Measurements from ENCODE around the gene TRMT10A. TPM values are rescaled to one million over a fixed set of nuclear protein-coding genes. Genes with fewer than 3 reads are reported as not detected.
"Not testable (repeated sequence)": the region's sequence is repeated elsewhere in the genome, so short reads cannot be mapped to it uniquely, and the experiment has no call there.

TRMT10A gene
- total RNA-seq, 6 donors from 2014 or later, result 1.00 to 22.8 (median 5.2) TPM

- no peak for TF ChIP-seq POLR2A (IDR thresholded peaks at IDR 0.05)
- ATAC-seq (ENCODE audit: low FRiP score in 2 of 2), result no peak
- Histone ChIP-seq H3K27ac (no peak overlapping the region), H3K9me3 (no peaks in the 10 kb centered on the region), H3K36me3 (no peaks in the 10 kb centered on the region), H3K4me3 (no peak overlapping the region), H3K4me1 (peaks cover 5 to 9% (median 7%) of the 10 kb centered on the region in 4 donors), H3K27me3 (no peaks in the 10 kb centered on the region)
- DNase-seq, result no peak
Observed at GRCh38 chr4:99564921-99565320, 1.1 kb upstream of the TRMT10A start.

GRCh38 chr4:99552872-99553271 is 11.0 kb downstream of the TRMT10A start:
- Histone ChIP-seq H3K9me3 (no peaks in the 10 kb centered on the region), H3K36me3 (peaks cover 0 to 27% (median 0%) of the 10 kb centered on the region in 4 donors), H3K4me1 (no peaks in the 10 kb centered on the region), H3K27me3 (no peaks in the 10 kb centered on the region), H3K27ac (no peak overlapping the region), H3K4me3 (no peak overlapping the region)
- WGBS, 2 donors, result 96 to 97% methylated on average over 2 of the region's 2 CpGs
- ATAC-seq (ENCODE audit: low FRiP score in 2 of 2) (no peak), DNase-seq (no peak)
- no peak for TF ChIP-seq POLR2A (IDR thresholded peaks at IDR 0.05)
- no peak for TF ChIP-seq CTCF (IDR thresholded peaks at IDR 0.05)
- TF ChIP-seq EP300 (IDR thresholded peaks at IDR 0.05), result no peak
- TF ChIP-seq POLR2AphosphoS5 (IDR thresholded peaks at IDR 0.05), result no peak

- H3K36me3 ChIP-seq, result no peaks in the 10 kb centered on the region
Observed at GRCh38 chr4:99540277-99540939, 23.4 kb downstream of the TRMT10A start.

GRCh38 chr4:99537674-99538073 is 26.2 kb downstream of the TRMT10A start:
- DNase-seq (no peak), ATAC-seq (ENCODE audit: low FRiP score in 2 of 2) (no peak)
- Histone ChIP-seq H3K36me3 (no peaks in the 10 kb centered on the region), H3K4me3 (no peak overlapping the region), H3K4me1 (no peaks in the 10 kb centered on the region), H3K9me3 (no peaks in the 10 kb centered on the region), H3K27ac (no peak overlapping the region), H3K27me3 (no peaks in the 10 kb centered on the region)
- no peak for TF ChIP-seq EP300 (IDR thresholded peaks at IDR 0.05)
- TF ChIP-seq POLR2A (IDR thresholded peaks at IDR 0.05), result no peak
- no peak for TF ChIP-seq POLR2AphosphoS5 (IDR thresholded peaks at IDR 0.05)
- no peak for TF ChIP-seq CTCF (IDR thresholded peaks at IDR 0.05)
- WGBS, 2 donors, result 74 to 75% methylated on average over 4 of the region's 4 CpGs

More at GRCh38 chr4:99540277-99540939, 23.4 kb downstream of the TRMT10A start:
- no peak overlapping the region for H3K4me3 ChIP-seq
- no peak for ATAC-seq (ENCODE audit: low FRiP score in 2 of 2)
- no peak for DNase-seq
- TF ChIP-seq EP300 (IDR thresholded peaks at IDR 0.05), result no peak
- no peak for TF ChIP-seq POLR2AphosphoS5 (IDR thresholded peaks at IDR 0.05)
- no peak for TF ChIP-seq CTCF (IDR thresholded peaks at IDR 0.05)
- no peak for TF ChIP-seq POLR2A (IDR thresholded peaks at IDR 0.05)
- no peaks in the 10 kb centered on the region for H3K9me3 ChIP-seq
- no peak overlapping the region for H3K27ac ChIP-seq
- H3K27me3 ChIP-seq, result no peaks in the 10 kb centered on the region
- no peaks in the 10 kb centered on the region for H3K4me1 ChIP-seq

- no peak for DNase-seq
- no peak for TF ChIP-seq EP300 (IDR thresholded peaks at IDR 0.05)
- TF ChIP-seq POLR2AphosphoS5 (IDR thresholded peaks at IDR 0.05), result no peak
- Histone ChIP-seq H3K9me3 (no peaks in the 10 kb centered on the region), H3K4me3 (no peak overlapping the region), H3K4me1 (no peaks in the 10 kb centered on the region), H3K27ac (no peak overlapping the region), H3K27me3 (no peaks in the 10 kb centered on the region), H3K36me3 (no peaks in the 10 kb centered on the region)
- 67 to 73% methylated on average over 2 of the region's 2 CpGs for WGBS, 2 donors
- ATAC-seq (ENCODE audit: low FRiP score in 2 of 2), result no peak
Observed at GRCh38 chr4:99536848-99537247, 27.0 kb downstream of the TRMT10A start.

GRCh38 chr4:99536271-99536670 is 27.6 kb downstream of the TRMT10A start:
- no peaks in the 10 kb centered on the region for H3K27me3 ChIP-seq
- no peaks in the 10 kb centered on the region for H3K9me3 ChIP-seq
- no peaks in the 10 kb centered on the region for H3K4me1 ChIP-seq
- DNase-seq (no peak), ATAC-seq (ENCODE audit: low FRiP score in 2 of 2) (peak in 1 of 2 donors; percentile 37)
- no peak overlapping the region for H3K27ac ChIP-seq
- TF ChIP-seq POLR2A (IDR thresholded peaks at IDR 0.05) (no peak), EP300 (IDR thresholded peaks at IDR 0.05) (no peak), CTCF (IDR thresholded peaks at IDR 0.05) (no peak), POLR2AphosphoS5 (IDR thresholded peaks at IDR 0.05) (no peak)
- H3K4me3 ChIP-seq, result no peak overlapping the region
- no peaks in the 10 kb centered on the region for H3K36me3 ChIP-seq
- WGBS, 2 donors, result 47 to 86% methylated on average over 1 to 2 of the region's 2 CpGs

GRCh38 chr4:99534699-99535098 is 29.1 kb downstream of the TRMT10A start:
- not testable (repeated sequence) for H3K4me1 ChIP-seq; H3K27me3 ChIP-seq; H3K4me3 ChIP-seq; ATAC-seq (ENCODE audit: low FRiP score in 2 of 2); H3K27ac ChIP-seq; H3K36me3 ChIP-seq; H3K9me3 ChIP-seq; DNase-seq
- 78 to 89% methylated on average over 3 of the region's 3 CpGs for WGBS, 2 donors
